PC-3 (cell line): ENCODE results near the gene ZNF436. TPM values are rescaled to one million over a fixed set of nuclear protein-coding genes. Genes with fewer than 3 reads are reported as not detected.
A peak's percentile ranks its signal among the peaks of the same experiment; 100 is the strongest.

Source experiments
- ATAC-seq: fragments of 200-7000 bp; cut with Tn5 transposase; 2 replicates; pipeline ENCODE4 v1.9.1; 2020; ENCODE audit warnings: mild to moderate bottlenecking, moderate library complexity
- BruUV-seq: library from RNA; stranded (reverse); fragments of 400-500 nt; replicated peaks from 2 replicates; lab custom pipeline; 2021; lab: Mats Ljungman, UMichigan
- CTCF ChIA-PET: fragments of 300-600 bp; sonication (Branson Sonifier 250); formaldehyde crosslinking; loops from one replicate; lab custom pipeline; 2022; ENCODE audit warnings: antibody characterized with exemption; lab: Charles Lee
- POLR2A ChIA-PET: fragments of 300-600 bp; sonication (Branson Sonifier 250); formaldehyde crosslinking; loops from one replicate; lab custom pipeline; 2022; ENCODE audit warnings: antibody characterized with exemption; ENCODE audit not compliant: unreplicated experiment; lab: Charles Lee
- DNase-seq: peaks from one replicate; pipeline ENCODE4 v3.0.0-alpha.2; 2015
- H2AFZ ChIP-seq: fragments of 300-600 bp; sonication (generic); 2 replicates; pipeline ENCODE4 v1.6.0; 2016; ENCODE audit warnings: antibody characterized with exemption, low read length
- H3F3A ChIP-seq: fragments of 300-600 bp; sonication (generic); one replicate; pipeline ENCODE4 v1.6.0; 2017; ENCODE audit warnings: antibody characterized with exemption, low read length, control low read depth, mild to moderate bottlenecking; ENCODE audit not compliant: unreplicated experiment
- H3K27ac ChIP-seq: fragments of 300-600 bp; sonication (generic); 2 replicates; pipeline ENCODE4 v1.5.1; 2016; ENCODE audit warnings: mild to moderate bottlenecking, low read length
- H3K27me3 ChIP-seq: fragments of 300-600 bp; sonication (generic); 2 replicates; pipeline ENCODE4 v1.6.1; 2016; ENCODE audit warnings: low read length, mixed read lengths
- H3K36me3 ChIP-seq: fragments of 300-600 bp; sonication (generic); 2 replicates; pipeline ENCODE4 v1.6.1; 2016; ENCODE audit warnings: low read depth, mixed run types, low read length, mixed read lengths
- H3K4me1 ChIP-seq: fragments of 300-600 bp; sonication (generic); 2 replicates; pipeline ENCODE4 v1.5.1; 2016; ENCODE audit warnings: low read length; ENCODE audit not compliant: insufficient read depth
- H3K4me2 ChIP-seq: fragments of 300-600 bp; sonication (generic); 2 replicates; pipeline ENCODE4 v1.6.0; 2016; ENCODE audit warnings: low read length
- H3K4me3 ChIP-seq: fragments of 300-600 bp; sonication (generic); 2 replicates; pipeline ENCODE4 v1.5.1; 2016; ENCODE audit warnings: mild to moderate bottlenecking, low read length, mixed read lengths
- H3K79me2 ChIP-seq: fragments of 300-600 bp; sonication (generic); 2 replicates; pipeline ENCODE4 v1.6.1; 2017; ENCODE audit warnings: low read length, mixed read lengths
- H3K9ac ChIP-seq: fragments of 300-600 bp; sonication (generic); 2 replicates; pipeline ENCODE4 v1.6.0; 2016; ENCODE audit warnings: mild to moderate bottlenecking, low read length
- H3K9me2 ChIP-seq: fragments of 300-600 bp; sonication (generic); replicated peaks from 2 replicates; pipeline ENCODE4 v1.6.1; 2016; ENCODE audit warnings: mixed run types, low read length, mixed read lengths
- H3K9me3 ChIP-seq: fragments of 300-600 bp; sonication (generic); 2 replicates; pipeline ENCODE4 v1.6.1; 2016; ENCODE audit warnings: low read length, mixed read lengths
- H4K20me1 ChIP-seq: fragments of 300-600 bp; sonication (generic); 2 replicates; pipeline ENCODE4 v1.6.1; 2016; ENCODE audit warnings: low read length, mixed read lengths
- CTCF ChIP-seq: fragments of 300-600 bp; sonication (generic); conservative IDR thresholded peaks from 2 replicates; pipeline ENCODE4 v1.5.1; 2017; ENCODE audit warnings: antibody characterized with exemption, low read depth, mild to moderate bottlenecking, low read length
- EZH2 ChIP-seq: fragments of 300-600 bp; sonication (generic); IDR thresholded peaks from one replicate; pipeline ENCODE4 v1.6.1; 2017; ENCODE audit warnings: antibody characterized with exemption, mild to moderate bottlenecking, low read length; ENCODE audit not compliant: unreplicated experiment
- EZH2phosphoT487 ChIP-seq: fragments of 300-600 bp; sonication (generic); IDR thresholded peaks from 2 replicates; pipeline ENCODE4 v1.6.1; 2018; ENCODE audit warnings: mild to moderate bottlenecking, antibody characterized with exemption, low read length, borderline replicate concordance
- intact Hi-C: fragments of 100-400 bp; cut with micrococcal nuclease; formaldehyde crosslinking; loops from 2 replicates; pipeline ENCODE4 v1.9.0; 2023
- total RNA-seq: library from RNA; depleted of rRNA; stranded (reverse); fragments of >200 nt; gene quantifications from 2 replicates; pipeline ENCODE4 v1.2.3, GENCODE V29; 2014

ZNF436 gene
- total RNA-seq, 1 experiment from 2014 or later = 10.5 TPM

DNA sequence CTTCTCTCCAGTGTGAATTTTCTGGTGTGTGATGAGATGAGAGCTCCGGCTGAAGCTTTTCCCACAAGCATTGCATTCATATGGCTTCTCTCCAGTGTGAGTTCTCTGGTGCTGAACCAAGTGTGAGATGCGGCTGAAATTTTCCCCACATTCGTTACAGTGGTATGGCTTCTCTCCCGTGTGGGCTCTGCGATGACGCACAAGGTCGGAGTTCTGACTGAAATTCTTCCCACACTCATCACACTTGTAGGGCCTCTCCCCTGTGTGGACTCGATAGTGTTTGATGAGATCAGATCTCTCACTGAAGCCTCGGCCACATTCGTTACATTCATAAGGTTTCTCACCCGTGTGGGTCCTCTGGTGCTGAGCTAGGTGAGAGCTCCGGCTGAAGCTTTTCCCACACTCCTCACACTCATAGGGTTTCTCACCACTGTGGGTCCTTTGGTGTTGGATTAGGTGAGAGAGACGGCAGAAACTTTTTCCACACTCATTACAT is 7.4 kb downstream of the ZNF436 start:
- Histone ChIP-seq H3F3A (no peaks in the 10 kb centered on the region), H3K9me3 (peaks cover 47% of the 10 kb centered on the region), H3K27me3 (no peaks in the 10 kb centered on the region), H3K36me3 (peaks cover 64% of the 10 kb centered on the region), H3K4me2 (no peak overlapping the region), H3K4me1 (peaks cover 11% of the 10 kb centered on the region; the same call in 1 of the 2 replicates), H3K27ac (no peak overlapping the region), H3K4me3 (peak overlapping the region; percentile 15; the same call in 1 of the 2 replicates), H4K20me1 (no peaks in the 10 kb centered on the region), H3K9me2 (no peaks in the 10 kb centered on the region), H3K9ac (no peak overlapping the region), H3K79me2 (peaks cover 23% of the 10 kb centered on the region), H2AFZ (no peak overlapping the region)
- POLR2A ChIA-PET = no interaction called here
- BruUV-seq = no TSS peak
- CTCF ChIA-PET = no interaction called here
- ATAC-seq (no peak), DNase-seq (no peak)
- intact Hi-C loops = no loop called here
- no peak for TF ChIP-seq CTCF

DNA sequence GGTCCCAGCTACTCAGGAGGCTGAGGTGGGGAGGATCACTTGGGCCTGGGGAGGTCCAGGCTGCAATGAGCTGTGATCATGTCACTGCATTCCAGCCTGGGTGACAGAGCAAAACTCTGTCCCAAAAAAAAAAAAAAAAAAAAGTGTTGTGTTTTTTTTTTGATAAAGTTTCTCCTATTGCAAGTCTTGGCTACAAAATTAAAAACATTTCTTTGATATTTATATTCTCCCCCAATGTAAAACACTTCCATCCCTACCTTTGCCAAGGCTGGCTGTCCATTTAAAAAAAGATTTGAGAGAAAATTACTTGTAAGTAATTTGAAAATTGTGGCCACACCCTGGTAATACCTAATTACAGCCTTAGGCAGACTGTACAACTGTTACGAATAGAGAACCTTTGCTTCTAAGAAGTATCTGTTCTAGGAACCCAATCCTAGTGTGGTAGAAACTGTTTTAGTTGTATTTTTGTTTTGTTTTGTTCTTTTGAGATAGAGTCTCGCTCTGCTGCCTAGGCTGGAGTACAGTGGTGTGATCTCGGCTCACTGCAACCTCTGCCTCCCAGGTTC is 11.2 kb downstream of the ZNF436 start:
- CTCF ChIA-PET = no interaction called here
- no peak overlapping the region for H2AFZ ChIP-seq
- peaks cover 35% of the 10 kb centered on the region for H3K9me3 ChIP-seq
- DNase-seq (no peak), ATAC-seq (no peak)
- POLR2A ChIA-PET = no interaction called here
- TF ChIP-seq EZH2 = no peak
- TF ChIP-seq CTCF = no peak
- no peak for TF ChIP-seq EZH2phosphoT487
- H3K4me2 ChIP-seq = no peak overlapping the region
- peaks cover 4% of the 10 kb centered on the region; the same call in 1 of the 2 replicates for H3K79me2 ChIP-seq
- H3F3A ChIP-seq = no peaks in the 10 kb centered on the region
- H3K4me3 ChIP-seq = no peak overlapping the region
- no peak overlapping the region for H3K9ac ChIP-seq
- H3K27me3 ChIP-seq = no peaks in the 10 kb centered on the region
- peaks cover 40% of the 10 kb centered on the region for H3K36me3 ChIP-seq
- no peaks in the 10 kb centered on the region for H3K4me1 ChIP-seq
- intact Hi-C loops = no loop called here
- BruUV-seq = no TSS peak
- H4K20me1 ChIP-seq = no peaks in the 10 kb centered on the region
- no peaks in the 10 kb centered on the region for H3K9me2 ChIP-seq
- H3K27ac ChIP-seq = no peak overlapping the region

- H3K4me3 ChIP-seq = no peak overlapping the region
- ATAC-seq (no peak), DNase-seq (no peak)
- H3K9ac ChIP-seq = no peak overlapping the region
- no peaks in the 10 kb centered on the region for H3F3A ChIP-seq
- peaks cover 24% of the 10 kb centered on the region for H3K9me3 ChIP-seq
- no peak overlapping the region for H3K4me2 ChIP-seq
- H4K20me1 ChIP-seq = no peaks in the 10 kb centered on the region
- CTCF ChIA-PET = interaction anchor here (0.6 kb wide), 1 partner anchor 277 kb away, joined by 3 read pairs; no protein-coding TSS in a partner anchor
- H2AFZ ChIP-seq = no peak overlapping the region
- no peaks in the 10 kb centered on the region for H3K27me3 ChIP-seq
- BruUV-seq = no TSS peak
- POLR2A ChIA-PET = interaction anchor here (0.6 kb wide), 1 partner anchor 11 kb away, joined by 3 read pairs; no protein-coding TSS in a partner anchor
- H3K79me2 ChIP-seq = peaks cover 4% of the 10 kb centered on the region; the same call in 1 of the 2 replicates
- no peak overlapping the region for H3K27ac ChIP-seq
- peaks cover 30% of the 10 kb centered on the region for H3K36me3 ChIP-seq
- H3K4me1 ChIP-seq = no peaks in the 10 kb centered on the region
- intact Hi-C loops = no loop called here
- TF ChIP-seq CTCF = no peak
- TF ChIP-seq EZH2 = no peak
- TF ChIP-seq EZH2phosphoT487 = no peak
- H3K9me2 ChIP-seq = no peaks in the 10 kb centered on the region
Measured at GRCh38 chr1:23357138-23357908, 12.3 kb downstream of the ZNF436 start.
